ENCODE data around the gene PNMA6E.

The PNMA6E gene

DNA sequence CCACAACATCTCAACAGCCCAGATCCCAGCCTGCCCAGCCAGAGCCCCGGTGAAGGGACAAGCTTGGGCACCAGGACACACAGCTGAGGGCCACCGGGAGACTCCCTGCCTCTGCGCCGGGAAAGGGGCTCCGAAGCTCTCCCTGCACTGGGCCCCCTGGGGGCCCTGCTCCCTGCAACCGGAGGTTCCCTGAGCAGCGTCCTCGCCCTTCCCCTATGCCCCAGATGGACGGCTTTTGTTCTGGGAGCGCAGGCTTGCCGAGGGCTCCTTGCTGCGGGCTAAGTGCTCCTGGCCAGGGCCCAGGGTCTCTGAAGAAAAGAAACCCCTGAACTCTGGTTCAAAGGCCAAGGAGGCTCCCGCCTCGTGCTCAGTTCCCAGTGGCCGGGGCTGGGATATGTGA, 9.2 kb upstream of the PNMA6E start:
- no peak for DNase-seq (ENCODE audit: low spot score)
- TF ChIP-seq, protein P1, sequence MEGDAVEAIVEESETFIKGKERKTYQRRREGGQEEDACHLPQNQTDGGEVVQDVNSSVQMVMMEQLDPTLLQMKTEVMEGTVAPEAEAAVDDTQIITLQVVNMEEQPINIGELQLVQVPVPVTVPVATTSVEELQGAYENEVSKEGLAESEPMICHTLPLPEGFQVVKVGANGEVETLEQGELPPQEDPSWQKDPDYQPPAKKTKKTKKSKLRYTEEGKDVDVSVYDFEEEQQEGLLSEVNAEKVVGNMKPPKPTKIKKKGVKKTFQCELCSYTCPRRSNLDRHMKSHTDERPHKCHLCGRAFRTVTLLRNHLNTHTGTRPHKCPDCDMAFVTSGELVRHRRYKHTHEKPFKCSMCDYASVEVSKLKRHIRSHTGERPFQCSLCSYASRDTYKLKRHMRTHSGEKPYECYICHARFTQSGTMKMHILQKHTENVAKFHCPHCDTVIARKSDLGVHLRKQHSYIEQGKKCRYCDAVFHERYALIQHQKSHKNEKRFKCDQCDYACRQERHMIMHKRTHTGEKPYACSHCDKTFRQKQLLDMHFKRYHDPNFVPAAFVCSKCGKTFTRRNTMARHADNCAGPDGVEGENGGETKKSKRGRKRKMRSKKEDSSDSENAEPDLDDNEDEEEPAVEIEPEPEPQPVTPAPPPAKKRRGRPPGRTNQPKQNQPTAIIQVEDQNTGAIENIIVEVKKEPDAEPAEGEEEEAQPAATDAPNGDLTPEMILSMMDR (IDR thresholded peaks at IDR 0.05; ENCODE audit: extremely low read depth, insufficient read depth, missing control alignments): no peak
- in situ Hi-C loops (cut with MboI; ENCODE audit: low pct_unique_long_range_greater_than_20kb, low sequenced_read_pairs, unreplicated experiment): no loop called here

DNA sequence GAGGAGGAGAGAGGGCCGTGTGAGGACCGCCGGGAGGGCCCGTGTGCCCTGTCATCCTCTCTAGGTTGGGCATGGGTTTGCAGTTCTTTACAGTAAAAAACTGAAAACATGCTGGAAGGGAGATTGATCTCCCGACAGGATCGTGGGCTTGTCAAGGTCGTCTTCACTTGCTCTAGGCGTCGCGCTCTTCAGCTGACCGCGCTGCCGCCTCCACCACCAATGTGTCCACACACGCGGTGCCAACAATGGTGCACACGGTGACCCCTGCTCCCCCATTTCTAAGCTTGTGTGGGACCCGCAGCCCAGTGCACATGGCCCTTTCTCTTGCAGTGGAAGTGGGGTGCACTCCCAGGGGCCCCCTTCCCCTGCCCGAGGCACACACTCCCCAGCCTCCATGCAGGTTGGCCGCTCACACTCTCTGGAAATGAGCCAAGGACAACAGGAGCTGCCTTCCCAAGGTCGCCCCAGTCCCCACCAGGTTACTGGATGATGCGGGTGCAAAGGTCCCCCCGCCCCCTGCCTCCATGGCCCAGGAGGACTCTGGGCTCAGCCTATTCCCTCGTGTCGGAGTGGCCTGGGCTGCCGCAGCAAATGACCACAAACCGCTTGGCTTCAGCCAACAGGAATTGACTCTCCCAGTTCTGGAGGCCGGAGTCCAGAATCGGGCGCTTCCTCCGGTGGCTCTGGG, 8.4 kb upstream of the PNMA6E start:
- TF ChIP-seq, protein P1 (IDR thresholded peaks at IDR 0.05; ENCODE audit: extremely low read depth, insufficient read depth, missing control alignments): no peak
- no peak for DNase-seq (ENCODE audit: low spot score)
- in situ Hi-C loops (cut with MboI; ENCODE audit: low pct_unique_long_range_greater_than_20kb, low sequenced_read_pairs, unreplicated experiment): no loop called here

DNA sequence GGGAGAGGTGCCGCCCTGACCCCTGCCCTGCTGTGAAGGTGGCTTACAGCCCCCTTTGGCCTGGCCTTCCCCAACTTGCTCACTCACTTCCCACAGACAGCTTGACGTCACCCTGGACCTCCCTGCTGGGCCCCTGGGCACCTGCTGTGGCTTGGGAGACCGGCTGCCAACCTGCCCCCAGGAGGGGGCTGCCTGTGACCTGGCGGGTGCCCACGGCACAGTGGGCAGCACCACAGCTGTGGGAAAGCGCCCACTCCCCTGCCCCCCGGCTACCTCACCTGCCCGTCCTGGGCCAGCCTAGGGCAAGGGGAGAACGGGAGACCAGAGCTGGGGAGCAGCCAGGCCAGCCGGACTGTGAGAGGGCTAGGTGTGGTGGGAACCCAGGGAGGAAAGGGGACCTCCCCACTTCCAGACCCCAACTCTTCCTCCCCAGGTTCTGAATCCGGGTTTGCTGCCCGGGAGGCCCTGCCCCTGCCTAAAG, 7.8 kb upstream of the PNMA6E start:
- no peak for DNase-seq (ENCODE audit: low spot score)
- TF ChIP-seq, protein P1 (IDR thresholded peaks at IDR 0.05; ENCODE audit: extremely low read depth, insufficient read depth, missing control alignments): no peak
- in situ Hi-C loops (cut with MboI; ENCODE audit: low pct_unique_long_range_greater_than_20kb, low sequenced_read_pairs, unreplicated experiment): no loop called here

DNA sequence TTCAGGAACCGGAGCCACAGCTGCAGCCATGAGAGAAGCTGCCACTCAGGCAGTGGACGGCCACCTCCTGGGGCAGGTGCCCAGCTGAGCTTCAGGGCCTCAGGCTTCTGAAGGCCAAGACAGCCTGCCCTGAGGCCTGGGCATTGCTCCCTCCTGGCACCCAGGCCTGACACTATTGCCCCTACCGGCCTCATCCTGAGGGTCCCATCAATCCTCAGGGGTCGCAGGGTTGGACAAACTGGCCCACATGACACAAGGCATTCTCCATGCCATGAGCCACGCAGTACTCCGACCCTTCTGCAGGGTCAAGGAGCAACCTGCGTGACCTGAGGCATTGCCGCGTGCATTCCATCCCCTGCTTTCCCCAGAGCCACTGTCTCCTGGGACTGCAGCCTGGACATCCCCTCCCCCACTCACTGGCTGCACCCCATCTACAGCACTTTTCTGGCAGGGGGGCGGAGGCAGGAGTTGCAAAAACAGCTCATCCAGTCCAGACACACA, 7.1 kb upstream of the PNMA6E start:
- TF ChIP-seq, protein P1 (IDR thresholded peaks at IDR 0.05; ENCODE audit: extremely low read depth, insufficient read depth, missing control alignments): no peak
- no peak for DNase-seq (ENCODE audit: low spot score)
- in situ Hi-C loops (cut with MboI; ENCODE audit: low pct_unique_long_range_greater_than_20kb, low sequenced_read_pairs, unreplicated experiment): no loop called here

DNA sequence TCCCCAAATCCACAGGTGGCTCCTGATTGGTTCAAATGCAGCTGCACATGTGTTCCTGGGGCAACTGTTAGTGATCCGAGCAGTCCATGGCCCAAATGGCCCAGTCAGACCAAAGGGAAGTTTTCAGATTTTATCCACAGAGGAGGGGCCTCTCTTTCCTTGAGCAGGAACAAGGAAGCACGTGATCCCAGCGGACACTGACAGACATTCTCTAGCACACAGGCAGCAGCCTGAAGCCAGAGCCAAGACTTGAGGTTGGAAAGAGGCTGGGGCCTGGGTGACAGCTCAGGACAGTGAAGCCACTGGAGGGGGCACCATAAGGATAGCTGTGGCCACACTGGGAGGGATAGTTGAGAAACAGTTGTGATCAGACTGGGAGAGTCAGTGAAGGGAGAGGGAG, 6.6 kb upstream of the PNMA6E start:
- TF ChIP-seq, protein P1 (IDR thresholded peaks at IDR 0.05; ENCODE audit: extremely low read depth, insufficient read depth, missing control alignments): no peak
- no peak for DNase-seq (ENCODE audit: low spot score)
- in situ Hi-C loops (cut with MboI; ENCODE audit: low pct_unique_long_range_greater_than_20kb, low sequenced_read_pairs, unreplicated experiment): no loop called here

DNA sequence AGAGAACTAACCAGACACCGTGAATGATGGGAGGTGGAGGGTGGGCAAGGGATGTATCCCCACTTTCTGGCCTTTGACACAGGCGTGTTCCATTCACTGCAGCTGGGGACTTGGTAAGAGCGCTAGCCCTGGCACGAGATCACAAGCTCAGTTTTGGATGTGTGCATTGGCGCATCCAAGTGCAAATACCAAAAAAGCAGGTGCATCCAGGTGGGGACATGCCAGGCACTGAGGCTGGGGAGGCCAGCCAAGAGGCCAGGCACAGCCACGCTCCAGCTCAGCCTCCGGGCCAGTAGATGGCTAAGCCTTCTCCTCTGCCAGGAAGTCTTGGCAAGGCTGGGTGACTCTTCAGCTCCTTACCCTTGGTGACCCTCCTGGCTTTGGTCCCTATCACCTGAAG, 5.8 kb upstream of the PNMA6E start:
- no peak for DNase-seq (ENCODE audit: low spot score)
- TF ChIP-seq, protein P1 (IDR thresholded peaks at IDR 0.05; ENCODE audit: extremely low read depth, insufficient read depth, missing control alignments): no peak
- in situ Hi-C loops (cut with MboI; ENCODE audit: low pct_unique_long_range_greater_than_20kb, low sequenced_read_pairs, unreplicated experiment): no loop called here
